K562 (cell line): ENCODE data around the gene RPTOR. TPM values are rescaled to one million over a fixed set of nuclear protein-coding genes. Genes with fewer than 3 reads are reported as not detected.

Source experiments
- ATAC-seq: fragments of 200-7000 bp; cut with Tn5 transposase; 3 replicates; pipeline ENCODE4 v1.9.1; 2020; ENCODE audit warnings: moderate library complexity
- BruUV-seq: library from RNA; stranded (reverse); fragments of 400-500 nt; replicated peaks from 2 replicates; lab custom pipeline; 2021; lab: Mats Ljungman, UMichigan
- CTCF ChIA-PET: fragments of 300-600 bp; formaldehyde crosslinking; extraction: SDS; loops from one replicate; lab custom pipeline; 2021; ENCODE audit warnings: low intra/inter-chr PET ratio; lab: Yijun Ruan, JAX
- POLR2A ChIA-PET: fragments of 300-600, 350-650 bp; sonication (Branson Sonifier 250); formaldehyde crosslinking; extraction: SDS; loops from one replicate; lab custom pipeline; 2021; ENCODE audit warnings: antibody characterized with exemption, inconsistent platforms; lab: Yijun Ruan, JAX
- DNase-seq, 4 experiments: peaks; one replicate each; pipeline versions ENCODE4 v3.0.0 to v3.0.0-alpha.2; 2011 to 2018; ENCODE audit warnings: low spot score in 3 of 4, mixed read lengths in 3 of 4; ENCODE audit errors: extremely low read depth in 1 of 4
- FAIRE-seq: peaks from 2 replicates; lab custom pipeline; 2011; peaks lifted over from hg19 to GRCh38; lab: Jason Lieb, UNC
- H2AFZ ChIP-seq: 2 replicates; pipeline ENCODE4 v1.6.0; 2011; ENCODE audit warnings: low read depth, low read length, control low read depth, inconsistent platforms
- H3K27ac ChIP-seq: fragments of 200-600 bp; 3 replicates; pipeline ENCODE4 v1.8.0; 2011; ENCODE audit warnings: low read depth, mild to moderate bottlenecking, control low read depth, inconsistent platforms, low read length, moderate library complexity, mixed read lengths; ENCODE audit errors: extremely low read depth
- H3K27me3 ChIP-seq, 2 experiments: fragments of 300-600 bp in 1 of 2; 2 replicates in 1 of 2; 3 replicates in 1 of 2; pipeline versions ENCODE4 v1.6.0 to v1.8.0; 2011; ENCODE audit warnings: inconsistent platforms in 2 of 2, low read length in 2 of 2, mild to moderate bottlenecking in 1 of 2, mixed read lengths in 1 of 2, moderate library complexity in 1 of 2; ENCODE audit not compliant: control insufficient read depth in 2 of 2, insufficient read depth in 2 of 2
- H3K36me3 ChIP-seq: fragments of 300-600 bp; 3 replicates; pipeline ENCODE4 v1.8.0; 2011; ENCODE audit warnings: mild to moderate bottlenecking, low read length, inconsistent platforms; ENCODE audit not compliant: control insufficient read depth, insufficient read depth
- H3K4me1 ChIP-seq, 2 experiments: fragments of 200-600 bp in 1 of 2; replicated peaks in 1 of 2; 2 replicates in 1 of 2; 3 replicates in 1 of 2; pipeline versions ENCODE4 v1.5.1 to v1.8.0; 2011; ENCODE audit warnings: inconsistent platforms in 2 of 2, low read length in 2 of 2, mild to moderate bottlenecking in 1 of 2, mixed read lengths in 1 of 2, moderate library complexity in 1 of 2; ENCODE audit not compliant: control insufficient read depth in 2 of 2, insufficient read depth in 2 of 2
- H3K4me2 ChIP-seq: 2 replicates; pipeline ENCODE4 v1.6.1; 2011; ENCODE audit warnings: low read length, control low read depth, inconsistent platforms, mixed read lengths; ENCODE audit not compliant: insufficient read depth
- H3K4me3 ChIP-seq: fragments of 200-600 bp; sonication (generic), shearing (Covaris generic); 2 replicates; pipeline ENCODE4 v1.5.1; 2016; ENCODE audit warnings: control low read depth, inconsistent platforms
- H3K79me2 ChIP-seq: fragments of 200-600 bp; 3 replicates; pipeline ENCODE4 v1.8.0; 2011; ENCODE audit warnings: low read length, inconsistent platforms; ENCODE audit not compliant: control insufficient read depth, insufficient read depth
- H3K9ac ChIP-seq, 2 experiments: 2 replicates each; pipeline versions ENCODE4 v1.6.0 to v1.6.1; 2011; ENCODE audit warnings: low read depth in 2 of 2, low read length in 2 of 2, control low read depth in 1 of 2, inconsistent platforms in 1 of 2, mild to moderate bottlenecking in 1 of 2, mixed read lengths in 1 of 2; ENCODE audit not compliant: insufficient read depth in 1 of 2
- H3K9me1 ChIP-seq: one replicate; pipeline ENCODE4 v1.6.0; 2011; ENCODE audit warnings: inconsistent platforms, mild to moderate bottlenecking, low read length, moderate library complexity; ENCODE audit not compliant: control insufficient read depth, insufficient read depth
- H3K9me3 ChIP-seq: replicated peaks from 2 replicates; pipeline ENCODE4 v1.5.1; 2011; ENCODE audit warnings: low read depth, low read length, inconsistent platforms; ENCODE audit not compliant: control insufficient read depth, insufficient read depth
- H4K20me1 ChIP-seq: replicated peaks from 2 replicates; pipeline ENCODE4 v1.6.1; 2011; ENCODE audit warnings: low read length, inconsistent platforms, mixed read lengths; ENCODE audit not compliant: control insufficient read depth, insufficient read depth
- CCAR2 ChIP-seq: fragments of 200-400 bp; formaldehyde crosslinking; IDR thresholded peaks from 2 replicates; pipeline ENCODE4 v1.6.1; 2017; ENCODE audit warnings: mild to moderate bottlenecking, low read depth, low read length
- DACH1 ChIP-seq: fragments of 450-650 bp; IDR thresholded peaks from 2 replicates; pipeline ENCODE4 v1.6.1; 2018; ENCODE audit not compliant: partially characterized antibody
- E2F3 ChIP-seq: fragments of 250-450 bp; sonication (Bioruptor Pico); IDR thresholded peaks from 2 replicates; pipeline ENCODE4 v1.4.0; 2020; ENCODE audit warnings: mild to moderate bottlenecking
- FOS ChIP-seq: IDR thresholded peaks from 3 replicates; pipeline ENCODE4 v1.6.1; 2011; ENCODE audit not compliant: insufficient read length; ENCODE audit errors: extremely low read depth
- FOXK1 ChIP-seq: sonication (generic); formaldehyde crosslinking; IDR thresholded peaks from 2 replicates; pipeline ENCODE4 v1.8.0; 2022; ENCODE audit warnings: missing genetic modification reagents, mild to moderate bottlenecking, borderline replicate concordance
- SMC3 ChIP-seq: conservative IDR thresholded peaks from 2 replicates; pipeline ENCODE4 v1.6.1; 2011; ENCODE audit warnings: low read depth, low read length, improper control_type of control experiment; ENCODE audit not compliant: insufficient read depth
- SPI1 ChIP-seq: IDR thresholded peaks from 2 replicates; pipeline ENCODE4 v1.6.1; 2011; ENCODE audit warnings: low read depth, low read length, control low read depth, borderline replicate concordance
- TCF3 ChIP-seq: sonication (generic); formaldehyde crosslinking; IDR thresholded peaks from 2 replicates; pipeline ENCODE4 v1.4.0; 2020; ENCODE audit warnings: mild to moderate bottlenecking, missing genetic modification reagents
- ZBED1 ChIP-seq: IDR thresholded peaks from 2 replicates; pipeline ENCODE4 v1.6.1; 2014
- ZBTB2 ChIP-seq: fragments of 450-650 bp; IDR thresholded peaks from 2 replicates; pipeline ENCODE4 v1.6.1; 2016; ENCODE audit warnings: antibody characterized with exemption
- ZNF253 ChIP-seq: fragments of 250-450 bp; sonication (Bioruptor Pico); conservative IDR thresholded peaks from 2 replicates; pipeline ENCODE4 v1.6.1; 2021; ENCODE audit warnings: mild to moderate bottlenecking
- WGBS: fragments of 100-300 bp; shearing (Covaris generic); methylation state at CpG from one replicate; pipeline ENCODE4 v1.1.6; 2016; ENCODE audit warnings: low coverage, mixed read lengths; ENCODE audit not compliant: insufficient coverage; ENCODE audit errors: missing lambda C conversion rate; 5-methylcytosine and 5-hydroxymethylcytosine counted together
- in situ Hi-C: fragments of 300-500 bp; cut with MboI; formaldehyde crosslinking; loops from 4 replicates; pipeline ENCODE4 v1.15.0; 2018; ENCODE audit warnings: inconsistent platforms, mixed read lengths
- intact Hi-C: fragments of 100-400 bp; cut with micrococcal nuclease; formaldehyde crosslinking; loops from 2 replicates; pipeline ENCODE4 v1.14.2; 2022
- polyA plus RNA-seq, 8 experiments: library from polyadenylated mRNA; depleted of rRNA in 4 of 8; stranded (reverse) in 5 of 8; unstranded in 3 of 8; fragments of >200 nt; fragmentation: Nextera tagmentation in 2 of 8; fragmentation: Illumina TruSeq in 1 of 8; extraction: Ambion mirVana in 2 of 8; extraction: Trizol in 1 of 8; gene quantifications; 2 replicates each; pipeline versions ENCODE4 v1.2.1 to v1.2.3, GENCODE V29; 2011 to 2014; ENCODE audit warnings: inconsistent platforms in 1 of 8, missing spikeins in 1 of 8
- total RNA-seq, 7 experiments: library from RNA; depleted of rRNA in 6 of 7; stranded (reverse); fragments of >200 nt in 6 of 7; fragmentation: Illumina TruSeq in 2 of 7; extraction: Trizol in 2 of 7; gene quantifications; 2 replicates each; pipeline versions ENCODE4 v1.2.1 to v1.2.3, GENCODE V29; 2011 to 2021; ENCODE audit warnings: low replicate concordance in 1 of 7

Gene RPTOR
- total and polyA plus RNA-seq, 9 of the 15 experiments (the other 6 are each of a cell fraction or from before 2014, with no cell fraction given): 0.24 to 54.1 (median 10.2) TPM

GRCh38 chr17:80666867-80667266 is 122.2 kb downstream of the RPTOR start (continued):
- TF ChIP-seq SMC3 (no peak), ZBTB2 (no peak)
- TF ChIP-seq, all 486 proteins: peak for 0

DNA sequence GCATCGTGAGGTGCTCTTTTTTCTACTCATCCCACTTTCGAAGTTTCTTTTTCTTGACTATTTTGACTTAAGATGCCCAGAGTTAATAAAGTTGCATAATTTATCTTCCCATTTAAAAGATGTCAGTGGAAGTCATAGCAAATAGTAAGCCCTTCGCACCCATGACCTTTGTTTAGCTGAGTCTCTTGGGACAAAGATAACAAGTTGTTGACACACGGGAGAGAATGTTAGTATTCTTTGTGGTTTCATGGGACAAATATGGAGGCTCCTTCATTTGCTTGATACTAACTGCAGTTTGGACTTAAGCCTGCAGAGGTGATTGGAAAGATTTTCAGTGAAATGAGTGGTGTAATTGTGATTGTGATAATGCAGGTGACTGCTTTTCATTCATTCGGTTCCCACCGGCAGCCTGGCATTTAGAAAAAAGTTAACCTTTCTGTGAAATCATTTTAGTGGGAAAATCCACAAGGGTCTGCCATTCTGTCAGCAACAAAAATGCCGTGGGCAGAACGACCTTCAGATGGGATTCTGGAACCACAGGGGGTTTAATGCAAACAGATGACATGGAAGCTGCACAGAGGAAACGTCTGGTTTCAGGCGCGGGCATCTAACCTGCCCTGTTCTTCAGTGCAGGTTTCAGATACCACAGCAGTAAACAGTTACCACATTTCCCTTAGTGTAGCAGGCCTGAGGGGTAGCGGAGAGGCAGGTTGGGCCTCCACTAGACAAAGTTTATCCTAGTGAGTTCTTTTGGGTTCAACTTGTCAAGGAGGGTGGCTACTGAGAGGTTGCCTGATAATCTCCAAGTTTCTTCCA is 123.0 kb downstream of the RPTOR start:
- no peaks in the 10 kb centered on the region for H3K27me3 ChIP-seq
- no peak overlapping the region for H3K4me3 ChIP-seq
- FAIRE-seq (no peak), DNase-seq (no peak), ATAC-seq (no peak)
- peaks cover 9% of the 10 kb centered on the region for H4K20me1 ChIP-seq
- ChIA-PET CTCF (no interaction called here), POLR2A (interaction anchor here (1.2 kb wide), 1 partner anchor 13 kb away, joined by 3 read pairs; no protein-coding TSS in a partner anchor)
- H3K27ac ChIP-seq: no peak overlapping the region
- no peak overlapping the region for H3K4me2 ChIP-seq
- in situ Hi-C loops: no loop called here
- 82% methylated on average over 12 of the region's 12 CpGs for WGBS
- no peak overlapping the region for H3K9ac ChIP-seq
- no peak overlapping the region for H2AFZ ChIP-seq
- no peaks in the 10 kb centered on the region for H3K9me3 ChIP-seq
- H3K79me2 ChIP-seq: peaks cover 46% of the 10 kb centered on the region
- H3K4me1 ChIP-seq: peaks cover 14 to 17% of the 10 kb centered on the region in 2 experiments
- peaks cover 4% of the 10 kb centered on the region for H3K9me1 ChIP-seq
- intact Hi-C loops: no loop called here
- H3K36me3 ChIP-seq: 0 out of 3 replicates have a peak, but pooled peaks cover 7% of the 10 kb centered on the region
- BruUV-seq: no TSS peak
- TF ChIP-seq ZNF253: no peak
- TF ChIP-seq FOXK1: no peak
- TF ChIP-seq TCF3 (CRISPR knock-in tag): 0 out of 2 replicates have a peak, but pooled peaks have one; percentile 17
- TF ChIP-seq SPI1: no peak
- no peak for TF ChIP-seq FOS
- no peak for TF ChIP-seq DACH1
- TF ChIP-seq E2F3 (CRISPR knock-in tag): no peak
- no peak for TF ChIP-seq ZBED1
- TF ChIP-seq CCAR2: no peak
